ENCODE results near the gene HSPB6. TPM values are rescaled to one million over a fixed set of nuclear protein-coding genes. Genes with fewer than 3 reads are reported as not detected.

The HSPB6 gene
- total RNA-seq, 1 experiment from 2014 or later, result 0.37 TPM

- H3K9me3 ChIP-seq (ENCODE audit: control insufficient read depth, low read depth, low read length), result no peaks in the 10 kb centered on the region
- H3T11ph ChIP-seq (ENCODE audit: low read length), result no peak overlapping the region
- no peaks in the 10 kb centered on the region for H3K4me1 ChIP-seq (ENCODE audit: insufficient read depth, low read length)
- H3K4ac ChIP-seq (ENCODE audit: low read depth, low read length), result no peak overlapping the region
- TF ChIP-seq CTCF (conservative IDR thresholded peaks at IDR 0.05), result no peak
- Mint-ChIP-seq H3K27me3 (ENCODE audit: low read depth) (no peaks in the 10 kb centered on the region; the same call in 1 of the 2 replicates), H3K4me3 (peak overlapping the region in 1 of 2 experiments; percentile 26; a peak in 2 of 5 replicates), H3K9me3 (no peaks in the 10 kb centered on the region), H3K27ac (no peak overlapping the region), H3K4me1 (no peaks in the 10 kb centered on the region), H3K36me3 (ENCODE audit: insufficient read depth in 1 of 3, low read depth in 3 of 3) (peaks cover 60 to 85% (median 84%) of the 10 kb centered on the region in 3 experiments)
- H3K18ac ChIP-seq (ENCODE audit: insufficient read length, low read depth, low read length), result no peak overlapping the region
- H2BK5ac ChIP-seq (ENCODE audit: insufficient read length, low read length), result no peak overlapping the region
- DNase-seq, result no peak
- no peaks in the 10 kb centered on the region for H3K79me2 ChIP-seq (ENCODE audit: insufficient read depth, low read length)
- H2BK15ac ChIP-seq (ENCODE audit: low read depth, low read length), result no peak overlapping the region
- no peak overlapping the region for H3K9ac ChIP-seq (ENCODE audit: extremely low read depth, insufficient read length, low read length)
- WGBS (ENCODE audit: extremely low coverage, insufficient read length, low lambda C conversion rate), result no CpG with 5 or more reads among the region's 19 CpGs
- H4K20me1 ChIP-seq (ENCODE audit: control insufficient read depth, insufficient read depth, insufficient read length), result no peaks in the 10 kb centered on the region
- no peak overlapping the region for H2BK120ac ChIP-seq (ENCODE audit: low read depth, low read length, poor library complexity, severe bottlenecking)
- no peaks in the 10 kb centered on the region for H3K27me3 ChIP-seq (ENCODE audit: insufficient read depth, low read length)
- H3K23ac ChIP-seq (ENCODE audit: insufficient read length, low read depth, low read length), result no peak overlapping the region
- no peak overlapping the region for H4K5ac ChIP-seq (ENCODE audit: insufficient read length, low read depth, low read length)
- H2BK12ac ChIP-seq (ENCODE audit: insufficient read length, low read depth, low read length), result no peak overlapping the region
- no peak overlapping the region for H4K8ac ChIP-seq (replicated peaks; ENCODE audit: insufficient read length, low read depth, low read length)
- no peaks in the 10 kb centered on the region for H3K79me1 ChIP-seq (ENCODE audit: insufficient read depth, low read depth, low read length, poor library complexity, severe bottlenecking)
- no peak overlapping the region for H3K27ac ChIP-seq (ENCODE audit: insufficient read length, low read depth, low read length)
- H3K4me2 ChIP-seq (ENCODE audit: insufficient read depth, insufficient read length, low read length), result no peak overlapping the region
- no peak overlapping the region for H2AK5ac ChIP-seq (ENCODE audit: insufficient read length, low read length)
- no peak overlapping the region for H2BK20ac ChIP-seq (ENCODE audit: low read depth, low read length, poor library complexity, severe bottlenecking)
- H3K56ac ChIP-seq (ENCODE audit: insufficient read length, low read depth, low read length), result no peak overlapping the region
- no peak overlapping the region for H4K91ac ChIP-seq (ENCODE audit: insufficient read length, low read depth, low read length)
- H3K23me2 ChIP-seq (ENCODE audit: insufficient read length, low read depth, low read length, poor library complexity, severe bottlenecking), result no peaks in the 10 kb centered on the region
- no peak overlapping the region for H3K14ac ChIP-seq (ENCODE audit: insufficient read depth, low read length)
- no peak overlapping the region for H2AFZ ChIP-seq (ENCODE audit: low read length)
Measured at GRCh38 chr19:35727956-35728706, 28.7 kb downstream of the HSPB6 start.

Data from H9 (cell line).